Adrenal gland (tissue), 9 donors: ENCODE data around the gene LOC128125822.
A peak's percentile ranks its signal among the peaks of the same experiment; 100 is the strongest.

Experiments used
- DNase-seq, 7 donors: peaks; one replicate each; pipeline ENCODE4 v3.0.0-alpha.2; 2019 to 2020
- H3K27ac ChIP-seq, 5 donors: fragments of 200-600 bp; sonication (generic) in 4 of 5; 1 replicate in 3 of 5; 2 replicates in 2 of 5; pipeline versions ENCODE4 v1.5.1 to v1.8.0; 2016 to 2020; ENCODE audit warnings: mild to moderate bottlenecking in 1 of 5
- H3K27me3 ChIP-seq: fragments of 200-600 bp; 2 replicates; pipeline ENCODE4 v1.8.0; 2021
- H3K36me3 ChIP-seq, 2 donors: fragments of 200-600 bp; replicated peaks in 1 of 2; 1 replicate in 1 of 2; 2 replicates in 1 of 2; pipeline versions ENCODE4 v1.5.1 to v1.8.0; 2018 to 2022
- H3K4me1 ChIP-seq, 2 donors: fragments of 200-600 bp; replicated peaks in 1 of 2; 1 replicate in 1 of 2; 2 replicates in 1 of 2; pipeline versions ENCODE4 v1.5.1 to v1.8.0; 2018 to 2021
- H3K4me3 ChIP-seq, 4 donors: fragments of 200-600 bp; sonication (generic) in 3 of 4; one replicate each; pipeline ENCODE4 v1.5.1; 2016 to 2018
- H3K9me3 ChIP-seq, 3 donors: fragments of 200-600 bp; sonication (generic) in 1 of 3; replicated peaks in 1 of 3; 1 replicate in 2 of 3; 2 replicates in 1 of 3; pipeline versions ENCODE4 v1.5.1 to v1.8.0; 2016 to 2021
- POLR2A ChIP-seq, 2 donors: fragments of 450-650 bp; IDR thresholded peaks; one replicate each; pipeline ENCODE4 v1.6.1; 2017; ENCODE audit warnings: antibody characterized with exemption in 2 of 2, mild to moderate bottlenecking in 2 of 2, moderate library complexity in 1 of 2
- WGBS, 4 donors: extraction: QIAGEN DNeasy Blood & Tissue Kit in 2 of 4; methylation state at CpG; one replicate each; pipeline versions ENCODE4 v1.1.5 to v1.1.7; 2013 to 2017; 5-methylcytosine and 5-hydroxymethylcytosine counted together
- intact Hi-C, 2 donors: fragments of 100-400 bp; cut with DNase I; formaldehyde crosslinking; loops; one replicate each; pipeline versions ENCODE4 v1.14.1 to v1.15.0; 2022 to 2023
- TF ChIP-seq, protein P1 (sequence below), 6 experiments: fragments of 450-650 bp in 4 of 6; fragments of 200-600 bp in 2 of 6; sonication (generic) in 1 of 6; IDR thresholded peaks; 1 replicate in 5 of 6; 2 replicates in 1 of 6; pipeline versions ENCODE4 v1.5.1 to v1.8.0; 2016 to 2021; ENCODE audit warnings: antibody characterized with exemption in 6 of 6, mild to moderate bottlenecking in 2 of 6, moderate library complexity in 1 of 6
- donor health status: healthy with polysubstance abuse.
- donor health status: Bipolar disorder and iron deficiency.
- donor health status: DM: yes; HTN: yes; CAD: no.
- donor health status: DM: no; HTN: no; CAD: no.
- donor health status: DM: no; HTN: no; CAD: no.

Gene LOC128125822

GRCh38 chr6:63560801-63561287, 11.4 kb upstream of the LOC128125822 start:
- no peaks in the 10 kb centered on the region for H3K27me3 ChIP-seq
- 26 to 37% (median 31%) methylated on average over 1 of the region's 1 CpG for WGBS, 4 donors
- peak in 2 of 7 donors; percentile 10 to 27 for DNase-seq
- H3K4me1 ChIP-seq: no peaks in the 10 kb centered on the region
- H3K27ac ChIP-seq: peak overlapping the region in 3 of 5 donors; percentile 35 to 69 (median 53)
- intact Hi-C loops: no loop called here
- no peaks in the 10 kb centered on the region for H3K9me3 ChIP-seq
- H3K36me3 ChIP-seq: no peaks in the 10 kb centered on the region
- no peak overlapping the region for H3K4me3 ChIP-seq
- TF ChIP-seq, protein P1, sequence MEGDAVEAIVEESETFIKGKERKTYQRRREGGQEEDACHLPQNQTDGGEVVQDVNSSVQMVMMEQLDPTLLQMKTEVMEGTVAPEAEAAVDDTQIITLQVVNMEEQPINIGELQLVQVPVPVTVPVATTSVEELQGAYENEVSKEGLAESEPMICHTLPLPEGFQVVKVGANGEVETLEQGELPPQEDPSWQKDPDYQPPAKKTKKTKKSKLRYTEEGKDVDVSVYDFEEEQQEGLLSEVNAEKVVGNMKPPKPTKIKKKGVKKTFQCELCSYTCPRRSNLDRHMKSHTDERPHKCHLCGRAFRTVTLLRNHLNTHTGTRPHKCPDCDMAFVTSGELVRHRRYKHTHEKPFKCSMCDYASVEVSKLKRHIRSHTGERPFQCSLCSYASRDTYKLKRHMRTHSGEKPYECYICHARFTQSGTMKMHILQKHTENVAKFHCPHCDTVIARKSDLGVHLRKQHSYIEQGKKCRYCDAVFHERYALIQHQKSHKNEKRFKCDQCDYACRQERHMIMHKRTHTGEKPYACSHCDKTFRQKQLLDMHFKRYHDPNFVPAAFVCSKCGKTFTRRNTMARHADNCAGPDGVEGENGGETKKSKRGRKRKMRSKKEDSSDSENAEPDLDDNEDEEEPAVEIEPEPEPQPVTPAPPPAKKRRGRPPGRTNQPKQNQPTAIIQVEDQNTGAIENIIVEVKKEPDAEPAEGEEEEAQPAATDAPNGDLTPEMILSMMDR (IDR thresholded peaks at IDR 0.05): no peak
- TF ChIP-seq POLR2A (IDR thresholded peaks at IDR 0.05): no peak

DNA sequence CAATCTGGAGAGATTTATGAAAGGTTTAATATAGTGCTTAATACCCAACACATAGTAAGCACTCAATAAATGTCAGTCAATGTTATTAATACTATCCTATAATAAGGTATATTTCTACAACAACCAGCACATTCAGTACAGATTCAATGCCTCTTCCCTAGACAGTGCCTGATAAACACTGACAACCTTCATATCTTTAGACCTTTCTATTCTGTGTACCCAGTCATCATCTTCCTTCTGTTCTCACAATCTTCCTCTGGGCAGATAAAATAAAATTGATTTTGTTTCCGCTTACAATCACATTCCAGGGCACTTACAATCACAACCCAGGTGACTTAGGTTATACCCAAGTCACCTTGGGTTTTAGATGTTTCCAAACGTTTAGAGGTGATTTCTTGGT, 11.0 kb upstream of the LOC128125822 start:
- intact Hi-C loops: no loop called here

DNA sequence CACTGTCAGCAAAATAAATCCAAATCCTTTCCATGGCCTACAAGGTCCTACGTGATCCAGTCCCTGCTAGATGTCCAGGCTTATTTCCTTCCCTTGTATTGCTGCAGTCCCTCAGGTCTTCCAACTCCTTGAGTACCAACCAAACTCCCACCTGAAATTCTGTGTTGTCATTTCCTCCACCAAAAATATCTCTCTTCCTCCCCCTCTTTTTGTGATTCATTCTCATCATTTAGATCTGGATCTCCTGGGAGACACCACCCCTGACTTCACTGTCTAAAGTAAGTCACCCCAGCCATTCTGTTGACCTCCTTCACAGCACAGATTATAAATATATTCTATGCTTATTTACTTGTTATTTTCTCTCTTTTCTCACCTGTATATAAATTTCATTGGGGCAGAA, 9.0 kb upstream of the LOC128125822 start:
- Histone ChIP-seq H3K4me3 (no peak overlapping the region), H3K27ac (no peak overlapping the region), H3K4me1 (no peaks in the 10 kb centered on the region), H3K9me3 (no peaks in the 10 kb centered on the region), H3K36me3 (no peaks in the 10 kb centered on the region), H3K27me3 (no peaks in the 10 kb centered on the region)
- no peak for TF ChIP-seq POLR2A (IDR thresholded peaks at IDR 0.05)
- WGBS, 4 donors: 87 to 92% (median 90%) methylated on average over 1 of the region's 1 CpG
- DNase-seq: no peak
- intact Hi-C loops: no loop called here

More for the DNA sequence above, 11.0 kb upstream of the LOC128125822 start:
- no peaks in the 10 kb centered on the region for H3K27me3 ChIP-seq
- no peak overlapping the region for H3K4me3 ChIP-seq
- H3K36me3 ChIP-seq: no peaks in the 10 kb centered on the region
- 60 to 75% (median 66%) methylated on average over 2 of the region's 2 CpGs for WGBS, 4 donors
- H3K9me3 ChIP-seq: no peaks in the 10 kb centered on the region
- DNase-seq: no peak
- H3K27ac ChIP-seq: peak overlapping the region in 3 of 5 donors; percentile 18 to 69 (median 53)
- H3K4me1 ChIP-seq: no peaks in the 10 kb centered on the region
- TF ChIP-seq, protein P1 (IDR thresholded peaks at IDR 0.05): no peak
- TF ChIP-seq POLR2A (IDR thresholded peaks at IDR 0.05): no peak

GRCh38 chr6:63565058-63565726, 7.1 kb upstream of the LOC128125822 start:
- Histone ChIP-seq H3K27ac (no peak overlapping the region), H3K27me3 (no peaks in the 10 kb centered on the region), H3K4me3 (no peak overlapping the region), H3K4me1 (no peaks in the 10 kb centered on the region), H3K9me3 (no peaks in the 10 kb centered on the region), H3K36me3 (no peaks in the 10 kb centered on the region)
- TF ChIP-seq, protein P1 (IDR thresholded peaks at IDR 0.05): no peak
- TF ChIP-seq POLR2A (IDR thresholded peaks at IDR 0.05): no peak
- intact Hi-C loops: no loop called here
- 92 to 94% (median 94%) methylated on average over 4 of the region's 4 CpGs for WGBS, 4 donors
- no peak for DNase-seq
